ENCODE results near the gene OR2M2.

The OR2M2 gene, protein sequence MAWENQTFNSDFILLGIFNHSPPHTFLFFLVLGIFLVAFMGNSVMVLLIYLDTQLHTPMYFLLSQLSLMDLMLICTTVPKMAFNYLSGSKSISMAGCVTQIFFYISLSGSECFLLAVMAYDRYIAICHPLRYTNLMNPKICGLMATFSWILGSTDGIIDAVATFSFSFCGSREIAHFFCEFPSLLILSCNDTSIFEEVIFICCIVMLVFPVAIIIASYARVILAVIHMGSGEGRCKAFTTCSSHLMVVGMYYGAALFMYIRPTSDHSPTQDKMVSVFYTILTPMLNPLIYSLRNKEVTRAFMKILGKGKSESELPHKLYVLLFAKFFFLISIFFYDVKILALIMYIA

GRCh38 chr1:248174521-248174920, at the start of gene OR2M2:
Gene OR2M2, plus strand, starts transcription at chr1:248174821. Its CDS starts 5,165 bp downstream, at chr1:248179986.
- DNase-seq: no peak

GRCh38 chr1:248127653-248128052, 47.0 kb upstream of the OR2M2 start:
- no peak for DNase-seq

- DNase-seq: no peak
Measured at GRCh38 chr1:248136811-248137210, 37.8 kb upstream of the OR2M2 start.

DNA sequence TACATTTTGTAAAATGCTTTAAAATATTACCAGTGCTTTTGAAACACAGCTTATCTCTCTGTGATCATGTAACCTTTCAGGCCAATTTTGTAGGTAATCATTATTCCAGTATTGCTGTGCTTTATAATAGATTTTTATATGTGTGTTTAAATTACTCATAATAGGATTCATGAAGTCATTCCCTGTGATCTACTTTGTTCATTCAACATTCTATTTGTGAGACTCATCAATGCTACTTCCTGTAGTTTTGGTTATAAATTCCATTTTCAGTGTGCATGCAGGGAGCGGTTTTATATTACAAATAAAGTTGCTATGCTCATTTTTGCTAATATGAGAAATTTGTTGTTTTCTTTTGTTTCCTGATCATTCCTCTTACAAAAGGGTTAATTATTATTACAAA, 33.8 kb upstream of the OR2M2 start:
- no peak for DNase-seq

DNA sequence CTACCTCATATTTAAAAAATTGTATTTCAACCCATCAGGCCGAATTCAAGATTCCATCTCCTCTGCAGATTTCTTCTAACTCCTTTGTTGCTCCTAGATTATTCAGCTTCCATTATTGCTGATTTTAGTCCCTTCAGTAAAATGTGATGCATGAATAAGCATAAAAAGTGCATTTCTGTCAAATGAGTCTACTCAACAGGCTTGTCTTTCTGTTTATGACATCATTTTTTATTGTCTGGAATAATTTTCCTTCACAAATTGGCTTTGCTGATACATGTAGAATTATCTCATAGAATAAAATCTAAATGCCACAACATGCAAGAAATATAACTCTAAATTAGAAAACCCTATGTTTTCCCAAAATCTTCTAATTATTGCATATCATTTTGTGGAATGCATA, 31.3 kb upstream of the OR2M2 start:
- no peak for DNase-seq

GRCh38 chr1:248144513-248145198, 30.0 kb upstream of the OR2M2 start, which contains the start of gene OR2M5:
Gene OR2M5, plus strand, starts transcription at chr1:248145148. Its CDS starts 0 bp downstream, at chr1:248145148.
- DNase-seq: no peak

DNA sequence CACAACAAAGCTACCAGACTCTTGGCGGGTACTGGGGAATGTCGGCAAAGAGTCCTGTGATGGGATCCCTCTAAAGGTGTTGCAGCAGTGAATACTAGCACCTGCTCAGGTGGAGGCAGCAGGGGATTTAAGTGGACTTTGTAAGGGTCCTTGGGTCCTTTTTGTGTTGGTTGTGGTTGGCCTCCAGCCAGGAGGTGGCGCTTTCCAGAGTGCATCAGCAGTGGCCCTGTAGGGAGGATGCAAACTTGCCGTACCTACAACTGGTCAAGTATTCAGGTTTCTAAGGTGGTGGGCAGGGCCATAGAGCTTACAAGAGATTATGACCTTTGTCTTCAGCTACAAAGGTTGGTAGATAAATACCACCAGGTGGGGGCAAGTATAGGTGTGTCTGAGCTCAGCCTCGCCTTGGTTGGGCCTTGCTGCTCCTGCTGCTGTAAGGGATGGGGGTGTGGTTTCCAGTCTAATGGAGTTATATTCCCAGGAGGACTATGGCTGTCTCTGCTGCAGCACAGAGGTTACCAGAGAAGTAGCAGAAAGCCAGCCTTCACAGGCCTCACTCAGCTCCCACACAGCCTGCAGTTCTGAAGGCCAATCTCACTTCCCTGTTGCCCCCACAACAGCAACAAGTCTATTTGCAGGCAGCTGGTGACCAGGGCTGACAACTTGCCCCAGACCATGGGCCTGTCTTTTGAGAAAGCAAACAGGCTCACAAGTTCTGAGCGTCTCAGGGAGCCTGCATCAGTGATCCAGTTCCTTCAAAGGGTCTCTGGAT, 22.4 kb upstream of the OR2M2 start:
- DNase-seq: no peak

- no peak for DNase-seq
Measured at GRCh38 chr1:248155927-248156326, 18.7 kb upstream of the OR2M2 start.

- no peak for DNase-seq
Measured at GRCh38 chr1:248158758-248159157, 15.9 kb upstream of the OR2M2 start.

- DNase-seq: no peak
Measured at GRCh38 chr1:248164031-248164430, 10.6 kb upstream of the OR2M2 start.

DNA sequence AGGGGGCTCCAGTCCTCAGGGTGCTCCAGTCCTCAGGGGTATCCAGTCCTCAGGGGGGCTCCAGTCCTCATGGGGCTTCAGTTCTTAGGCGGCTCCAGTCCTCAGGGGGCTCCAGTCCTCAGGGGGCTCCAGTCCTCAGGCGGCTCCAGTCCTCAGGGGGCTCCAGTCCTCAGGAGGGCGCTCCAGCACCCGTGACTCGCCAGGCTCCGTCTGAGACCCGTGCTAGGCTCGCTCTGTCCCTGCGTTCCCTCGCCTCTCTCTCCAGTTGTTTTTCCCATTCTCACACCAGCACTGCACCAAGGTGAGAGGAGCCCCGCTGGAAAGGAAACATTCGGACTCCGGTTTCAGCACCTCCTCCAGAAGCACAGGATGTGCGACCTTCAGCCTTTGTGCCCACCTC, 9.4 kb upstream of the OR2M2 start:
- DNase-seq: no peak

DNA sequence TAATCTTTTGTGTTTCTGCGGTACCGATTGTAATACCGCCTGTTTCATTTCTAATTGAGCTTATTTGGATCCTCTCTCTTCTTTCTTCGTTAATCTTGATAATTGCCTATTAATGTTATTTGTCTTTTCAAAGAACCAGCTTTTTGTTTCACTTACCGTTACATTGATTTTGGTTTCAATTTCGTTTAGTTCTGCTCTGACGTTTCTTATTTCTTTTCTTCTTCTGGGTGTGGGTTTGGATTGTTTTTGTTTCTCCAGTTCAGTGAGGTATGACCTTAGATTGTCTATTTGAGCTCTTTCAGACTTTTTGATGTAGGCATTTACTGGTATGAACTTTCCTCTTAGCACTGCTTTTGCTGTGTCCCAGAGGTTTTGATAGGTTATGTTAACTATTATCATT, 9.4 kb downstream of the OR2M2 start:
- DNase-seq: no peak

DNA sequence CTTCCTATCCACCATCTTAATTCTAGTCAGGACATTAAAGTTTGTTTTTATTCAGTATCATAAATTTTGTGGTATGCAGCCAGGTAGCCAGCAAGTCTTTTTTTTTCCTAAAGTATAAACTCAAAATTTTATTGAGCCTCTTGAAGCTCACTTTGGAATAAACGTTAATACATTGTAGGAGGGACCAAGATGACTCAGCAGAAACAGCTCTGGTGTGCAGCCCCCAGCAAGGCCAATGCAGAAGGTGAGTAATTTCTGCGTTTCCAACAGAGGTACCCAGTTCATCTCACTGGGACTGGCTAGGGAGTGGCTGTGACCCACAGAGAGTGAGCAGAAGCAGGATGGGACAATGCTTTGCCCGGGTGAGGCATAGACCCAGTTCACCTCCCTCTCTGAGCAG, 12.7 kb downstream of the OR2M2 start:
- no peak for DNase-seq

DNA sequence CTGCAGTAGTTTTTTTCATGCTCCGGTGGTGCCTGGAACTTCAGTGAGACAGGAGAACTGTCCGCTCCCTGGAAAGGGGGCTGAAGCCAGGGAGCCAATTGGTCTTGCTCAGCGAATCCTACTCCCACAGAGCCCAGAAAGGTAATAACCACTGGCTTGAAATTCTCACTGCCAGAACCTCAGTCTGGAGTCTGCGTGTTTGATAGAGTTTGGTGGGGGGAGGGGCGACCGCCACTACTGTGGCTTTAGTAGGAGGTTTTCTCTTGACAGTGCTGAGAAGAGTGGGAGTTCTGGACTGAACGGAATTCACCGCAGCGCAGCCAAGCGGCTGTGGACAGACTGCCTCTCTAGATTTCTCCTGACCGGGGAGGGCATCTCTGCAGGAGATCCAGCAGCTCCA, 14.4 kb downstream of the OR2M2 start:
- DNase-seq: no peak

DNA sequence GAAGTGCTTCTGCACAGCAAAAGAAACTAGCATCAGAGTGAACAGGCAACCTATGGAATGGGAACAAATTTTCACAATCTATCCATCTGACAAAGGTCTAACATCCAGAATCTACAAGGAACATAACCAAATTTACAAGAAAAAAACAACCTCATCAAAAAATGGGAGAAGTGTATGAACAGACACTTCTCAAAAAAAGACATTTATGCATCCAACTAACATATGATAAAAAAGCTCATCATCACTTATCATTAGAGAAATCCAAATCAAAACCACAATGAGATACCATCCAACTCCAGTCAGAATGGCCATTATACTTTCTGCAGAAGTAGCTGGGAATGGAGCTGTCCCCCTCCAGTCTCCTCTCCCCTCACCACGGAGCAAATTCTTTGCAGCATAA, 19.5 kb downstream of the OR2M2 start:
- no peak for DNase-seq

- no peak for DNase-seq
Measured at GRCh38 chr1:248196965-248197364, 22.3 kb downstream of the OR2M2 start, which contains the start of gene OR2M3. Gene OR2M3, plus strand, starts transcription at chr1:248197265. Its CDS starts 5,803 bp downstream, at chr1:248203068.

DNA sequence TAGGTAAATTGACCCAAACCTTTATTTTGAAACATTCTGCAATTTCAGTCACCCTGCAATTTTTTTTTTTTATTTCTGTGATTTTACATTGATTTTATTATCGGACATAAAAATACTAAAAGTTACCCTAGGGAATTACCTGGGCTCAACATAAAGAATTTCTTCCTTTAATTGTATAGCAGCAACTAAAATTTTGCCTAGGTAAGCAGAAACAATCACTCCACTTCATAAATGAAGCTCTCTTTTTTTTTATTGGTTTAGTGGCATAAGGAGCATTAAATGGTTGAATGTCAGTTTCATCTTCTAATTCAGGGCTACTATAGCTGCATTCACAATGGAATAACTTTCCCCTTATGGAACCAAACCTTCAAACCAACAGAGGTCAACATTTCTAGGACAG, 41.3 kb downstream of the OR2M2 start:
- no peak for DNase-seq

GRCh38 chr1:248225537-248225936, 50.9 kb downstream of the OR2M2 start:
- DNase-seq: no peak

DNA sequence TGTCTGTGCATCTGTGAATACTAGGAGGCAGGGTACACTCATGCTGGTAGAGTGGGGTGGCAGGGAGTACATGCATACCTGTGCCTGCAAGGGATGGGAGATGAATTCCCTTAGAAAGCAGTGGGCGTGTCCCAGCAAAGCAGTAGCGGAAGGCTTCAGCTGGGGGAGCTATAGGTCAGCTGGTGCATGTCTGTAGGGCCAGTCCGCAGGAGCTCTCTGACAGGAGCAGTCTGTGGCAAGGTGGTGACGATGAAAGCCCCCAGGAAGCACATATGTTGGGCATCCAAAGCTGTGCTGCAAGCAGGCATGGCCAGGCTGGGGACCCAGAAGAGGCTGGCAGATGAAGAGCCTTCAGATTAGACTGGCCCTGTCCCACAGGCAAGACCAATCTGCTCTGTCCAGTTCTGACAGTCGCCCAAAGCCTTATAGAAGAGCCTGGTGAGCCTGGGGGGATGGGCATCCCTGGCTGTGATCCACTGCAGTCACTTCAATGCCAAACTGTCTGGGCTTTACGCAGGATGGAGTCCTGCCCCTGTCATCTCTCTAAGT, 54.8 kb downstream of the OR2M2 start:
- DNase-seq: no peak
